Inflammatory macrophage (primary cell): ENCODE measurements around the gene FATE1.
A peak's percentile ranks its signal among the peaks of the same experiment; 100 is the strongest.
"Not testable (repeated sequence)": the region's sequence is repeated elsewhere in the genome, so short reads cannot be mapped to it uniquely, and the experiment has no call there.

Source experiments
- DNase-seq, 2 donors: peaks; one replicate each; pipeline ENCODE4 v3.0.0-alpha.2; 2020 to 2022
- total RNA-seq, 18 experiments: gene quantifications; one replicate each; lab custom pipeline; 2026; ENCODE audit warnings: mixed read lengths in 6 of 18, inconsistent platforms in 2 of 18; lab: John Stamatoyannopoulos, UW

The FATE1 gene
- total RNA-seq = 0 to 0.13 (median 0) reads per million in 18 experiments

DNA sequence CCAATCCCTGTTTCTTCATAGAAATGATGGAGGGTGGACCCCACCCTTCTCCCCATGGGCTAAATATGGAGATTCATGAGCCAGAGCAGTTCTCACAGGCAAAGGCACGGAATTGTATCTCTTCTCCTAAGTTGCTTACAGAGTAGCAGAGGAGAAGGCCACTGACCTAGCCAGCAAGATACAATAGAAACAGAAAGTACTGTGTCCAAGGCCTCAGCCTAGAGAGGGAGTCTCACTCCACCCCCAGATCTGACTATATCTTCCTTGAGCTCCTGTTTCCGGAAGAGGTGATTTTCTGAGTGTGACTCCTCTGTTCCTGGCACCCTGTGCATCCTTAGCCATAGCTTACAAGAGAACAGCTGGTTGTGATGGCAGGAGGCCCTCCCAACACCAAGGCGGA lies at the start of gene FATE1:
FATE1 (plus strand) TSS at position 284 of the 400 bp plus-strand sequence; CDS start at position 369, 85 bp downstream.
- no peak for DNase-seq

DNA sequence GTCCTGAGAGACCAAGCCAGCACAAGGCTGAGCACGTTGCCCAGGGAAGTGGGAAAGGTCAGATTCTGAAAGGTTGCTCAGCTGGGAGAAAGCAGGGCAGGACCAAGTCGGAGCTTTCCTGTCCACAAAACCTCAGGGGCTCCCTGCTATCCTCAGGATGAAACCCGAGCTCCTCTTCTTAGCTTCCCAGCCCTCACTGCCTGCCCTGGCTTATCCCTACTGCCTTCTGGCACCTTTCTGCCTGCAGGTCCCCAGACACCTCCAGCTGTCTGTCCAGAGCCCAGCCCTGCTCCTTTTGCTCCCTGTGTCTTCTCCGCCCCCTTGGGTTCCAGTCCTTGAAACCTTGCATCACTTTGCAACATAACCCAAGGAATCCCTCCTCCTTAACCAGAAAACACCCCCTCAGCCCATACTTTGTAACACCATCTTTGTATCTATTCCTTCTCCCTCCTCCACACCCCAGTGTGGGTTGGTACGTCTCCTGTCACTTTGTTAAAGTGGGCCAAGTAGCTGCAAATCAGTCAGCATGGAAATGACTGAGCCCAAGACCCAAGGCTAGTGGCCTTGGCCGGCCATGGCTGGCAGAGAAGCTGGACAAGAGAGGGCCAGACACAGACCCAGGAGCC lies 40.6 kb upstream of the FATE1 start:
- DNase-seq = no peak

GRCh38 chrX:151676196-151676595 lies 39.6 kb upstream of the FATE1 start:
- no peak for DNase-seq

- no peak for DNase-seq
Measured at GRCh38 chrX:151679798-151680402, 35.9 kb upstream of the FATE1 start.

GRCh38 chrX:151680805-151681204 lies 35.0 kb upstream of the FATE1 start:
- peak; percentile 29 to 37 for DNase-seq

DNA sequence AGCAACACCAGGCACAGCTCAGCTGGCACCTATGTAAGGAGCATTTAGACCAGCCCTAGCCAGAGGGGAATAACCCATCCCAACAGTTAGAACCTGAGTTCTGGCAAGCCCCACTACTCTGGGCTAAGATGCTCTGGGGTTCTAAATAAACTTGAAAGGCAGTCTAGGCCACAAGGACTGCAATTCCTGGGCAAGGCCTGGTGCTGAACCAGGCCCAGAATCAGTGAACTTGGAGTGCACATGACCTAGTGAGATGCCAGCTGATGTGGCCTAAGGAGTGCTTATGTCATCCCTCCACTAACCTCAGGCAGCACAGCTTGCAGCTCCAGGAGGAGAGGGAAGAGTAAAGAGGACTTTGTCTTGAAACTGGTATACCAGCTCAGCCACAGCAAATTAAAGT lies 28.2 kb upstream of the FATE1 start:
- DNase-seq = no peak

DNA sequence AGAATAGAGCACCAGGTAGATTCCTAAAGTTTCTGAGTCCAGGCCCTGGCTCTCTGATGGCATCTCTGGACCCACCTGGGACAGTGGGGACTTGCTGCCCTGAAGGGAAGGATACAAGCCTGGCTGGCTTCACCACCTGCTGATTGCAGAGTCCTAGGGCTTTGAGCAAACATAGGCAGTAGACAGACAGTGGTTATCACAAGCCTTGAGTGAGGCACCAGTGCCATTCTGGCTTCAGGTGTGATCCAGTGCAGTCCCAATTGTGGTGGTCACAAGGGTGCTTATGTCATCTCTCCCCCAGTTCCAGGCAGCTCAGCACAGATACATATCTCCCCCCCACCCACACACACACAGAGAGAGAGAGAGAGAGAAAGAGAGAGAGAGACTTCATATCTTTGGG lies 27.1 kb upstream of the FATE1 start:
- no peak for DNase-seq

- DNase-seq = no peak
Measured at GRCh38 chrX:151692825-151693224, 23.0 kb upstream of the FATE1 start.

GRCh38 chrX:151694121-151694520 lies 21.7 kb upstream of the FATE1 start:
- no peak for DNase-seq

DNA sequence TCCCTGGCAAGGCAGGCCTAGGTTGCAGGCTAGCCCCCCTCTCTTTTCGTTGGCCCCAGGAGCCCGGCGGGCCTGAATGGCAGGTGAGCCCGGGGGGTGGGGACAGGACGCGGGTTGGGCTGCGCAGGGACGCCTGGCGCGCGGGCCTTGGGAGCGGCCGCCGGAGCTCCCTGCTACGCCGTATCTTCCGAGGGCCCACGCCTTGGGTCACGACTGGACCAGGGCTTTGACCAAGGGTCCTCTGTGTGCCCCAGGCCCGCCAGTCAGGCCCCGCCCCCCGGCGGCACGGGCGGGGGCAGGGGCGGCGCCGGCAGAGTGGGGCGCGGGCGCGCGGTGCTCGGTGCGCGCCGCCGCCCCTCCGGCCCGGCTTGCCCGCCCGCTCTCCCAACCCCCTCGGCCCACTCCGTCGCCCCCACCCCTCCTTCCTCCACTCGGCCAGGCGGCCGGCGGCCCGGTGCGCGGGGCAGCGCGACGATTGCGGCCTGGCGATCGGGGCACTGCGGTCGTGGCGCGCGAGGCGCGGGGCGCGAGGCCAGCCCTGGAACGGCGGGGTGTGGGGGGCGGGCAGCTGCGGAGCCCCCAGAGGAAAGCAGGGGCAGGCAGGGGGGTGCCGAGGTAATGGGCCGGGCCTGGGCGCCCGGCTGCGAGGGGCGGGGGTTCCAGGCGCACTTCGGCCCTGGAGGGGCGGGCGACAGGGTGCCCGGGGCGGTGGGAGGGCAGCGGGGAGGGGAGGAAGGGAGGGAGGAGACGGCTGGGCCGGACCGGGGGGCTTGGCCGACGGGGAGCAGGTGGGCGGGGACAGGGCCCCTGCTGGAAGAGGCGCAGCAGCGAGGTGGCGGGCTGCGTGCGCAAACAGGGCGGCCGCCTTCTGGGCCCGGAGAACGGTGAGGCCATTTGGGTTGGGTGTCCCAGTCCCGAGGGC lies 20.9 kb upstream of the FATE1 start, which contains the start of gene PRRG3:
PRRG3 (plus strand) TSS at position 798 of the 922 bp plus-strand sequence. CDS start 3,357 bp downstream, outside the sequence.
- no peak for DNase-seq

DNA sequence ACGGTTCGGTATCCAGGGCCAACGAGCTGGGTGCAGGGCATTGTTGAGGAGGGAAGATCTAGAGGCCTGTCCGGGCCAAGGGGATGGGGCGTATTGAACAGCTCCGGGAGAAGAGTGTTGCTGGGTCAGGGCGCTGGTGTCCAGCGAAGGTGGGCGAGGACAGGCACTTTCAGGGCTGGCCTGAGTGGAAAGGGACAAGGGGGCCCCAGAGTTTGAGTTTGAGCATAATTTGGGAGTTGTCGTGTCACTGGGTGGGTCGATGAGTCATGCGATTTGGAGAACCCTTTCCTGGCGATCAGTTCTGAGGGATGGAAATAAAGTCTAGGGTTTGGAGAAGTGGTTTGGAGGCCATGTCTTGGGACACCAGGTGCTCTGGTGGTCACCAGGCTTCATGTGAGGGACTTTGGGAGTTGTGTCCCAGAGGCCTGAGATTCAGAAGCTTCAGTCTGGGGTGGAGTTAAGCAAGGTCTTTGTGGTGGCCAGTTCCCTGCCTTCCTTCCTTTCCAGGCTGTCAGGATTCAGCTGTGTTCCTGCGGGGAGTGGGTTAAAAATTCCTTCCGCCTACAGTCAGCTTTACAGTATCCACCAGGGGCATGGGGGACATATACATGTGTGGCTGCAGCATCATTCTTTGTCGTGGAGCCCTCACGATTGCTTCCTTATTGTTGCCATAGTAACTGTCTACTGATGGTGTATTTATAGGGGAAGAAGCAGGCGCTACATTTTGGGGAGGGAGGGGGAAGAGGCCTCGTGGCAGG lies 20.1 kb upstream of the FATE1 start:
- DNase-seq = no peak

DNA sequence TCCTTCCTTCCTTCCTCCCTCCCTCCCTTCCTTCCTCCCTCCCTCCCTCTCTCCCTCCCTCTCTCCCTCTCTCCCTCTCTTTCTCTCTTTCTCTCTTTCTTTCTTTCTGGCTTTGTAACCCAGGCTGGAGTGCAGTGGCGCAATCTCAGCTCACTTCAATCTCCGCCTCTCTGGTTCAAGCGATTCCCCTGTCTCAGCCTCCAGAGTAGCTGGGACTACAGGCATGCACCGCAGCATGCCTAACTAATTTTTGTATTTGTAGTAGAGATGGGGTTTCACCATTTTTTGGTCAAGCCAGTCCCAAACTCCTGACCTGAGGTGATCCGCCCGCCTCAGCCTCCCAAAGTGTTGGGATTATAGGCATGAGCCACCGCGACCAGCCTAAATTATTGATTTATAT lies 18.8 kb upstream of the FATE1 start:
- not testable (repeated sequence) for DNase-seq

GRCh38 chrX:151697522-151697921 lies 18.3 kb upstream of the FATE1 start:
- no peak for DNase-seq

DNA sequence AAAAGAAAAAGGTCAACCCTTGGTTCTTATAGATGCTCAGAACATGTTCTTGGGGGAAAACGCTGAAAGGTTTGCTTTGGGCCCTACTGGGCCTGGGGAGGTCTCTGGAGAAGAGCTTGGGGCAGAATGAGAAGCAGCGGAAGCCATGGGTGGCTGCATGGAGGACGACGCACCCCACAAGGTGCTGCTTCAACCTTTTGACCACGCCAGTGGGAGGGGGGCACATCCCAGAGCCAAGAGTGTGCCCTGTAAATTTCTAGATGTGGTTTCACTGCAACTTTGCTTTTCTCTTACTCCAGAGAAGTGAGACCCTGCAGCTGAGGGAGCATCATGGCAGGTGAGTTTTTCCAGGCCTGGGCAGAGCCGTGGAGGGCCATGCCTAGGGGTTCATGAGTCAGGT lies 17.4 kb upstream of the FATE1 start:
- DNase-seq = no peak

- no peak for DNase-seq
Measured at GRCh38 chrX:151699746-151700145, 16.1 kb upstream of the FATE1 start.

DNA sequence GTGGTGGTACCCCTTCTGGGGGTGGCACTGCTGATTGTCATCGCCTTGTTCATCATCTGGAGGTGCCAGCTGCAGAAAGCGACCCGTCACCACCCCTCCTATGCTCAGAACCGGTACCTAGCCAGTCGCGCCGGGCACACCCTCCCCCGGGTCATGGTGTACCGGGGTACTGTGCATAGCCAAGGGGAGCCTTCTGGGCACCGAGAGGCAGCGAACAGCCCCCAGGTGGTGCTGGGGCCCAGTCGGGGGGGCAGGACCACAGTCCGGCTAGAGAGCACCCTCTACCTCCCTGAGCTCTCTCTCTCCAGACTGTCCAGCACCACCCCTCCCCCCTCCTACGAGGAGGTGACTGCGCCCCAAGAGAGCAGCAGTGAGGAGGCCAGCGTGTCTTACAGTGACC lies 15.3 kb upstream of the FATE1 start:
- no peak for DNase-seq

DNA sequence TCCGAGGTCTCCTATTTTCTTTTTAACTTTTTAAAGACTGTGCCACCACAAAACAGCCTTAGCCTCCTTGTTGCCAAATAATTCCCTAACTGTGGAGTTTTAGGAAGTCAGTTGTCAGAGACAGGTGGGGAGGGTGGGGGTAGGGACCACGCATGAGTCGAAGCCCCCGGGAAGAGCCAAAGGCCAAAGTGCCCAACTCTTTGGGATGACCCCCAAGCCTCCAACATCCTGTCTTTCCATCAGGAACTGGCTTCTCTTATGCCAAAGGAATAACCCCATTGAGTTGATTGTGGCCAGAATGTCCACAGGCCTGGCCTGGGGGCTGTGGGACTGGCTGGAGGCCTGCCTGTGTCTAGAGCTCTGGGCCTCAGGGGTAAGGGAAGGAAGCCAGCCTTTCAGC lies 14.8 kb upstream of the FATE1 start:
- no peak for DNase-seq

DNA sequence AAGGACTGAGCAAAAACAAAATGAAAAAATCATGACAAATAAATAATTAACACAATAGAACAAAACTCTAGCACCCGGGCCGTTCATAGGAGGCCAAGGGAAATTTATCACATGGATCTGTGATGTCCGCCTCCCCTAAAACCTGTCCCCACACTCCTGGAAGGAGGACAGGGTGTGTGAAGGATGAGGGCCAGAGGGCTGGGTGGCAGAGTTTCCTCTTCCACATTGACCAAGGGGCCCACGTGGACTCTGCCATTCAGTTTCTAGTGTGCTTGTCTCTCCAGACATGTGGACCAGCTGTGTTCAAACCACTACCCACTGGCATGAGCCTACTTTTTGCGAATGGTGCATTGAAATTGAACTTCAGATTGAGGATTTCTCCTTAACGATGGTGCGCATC lies 14.3 kb upstream of the FATE1 start:
- DNase-seq = no peak

- no peak for DNase-seq
Measured at GRCh38 chrX:151702026-151702714, 13.7 kb upstream of the FATE1 start.

- DNase-seq = no peak
Measured at GRCh38 chrX:151702741-151703340, 13.0 kb upstream of the FATE1 start.

DNA sequence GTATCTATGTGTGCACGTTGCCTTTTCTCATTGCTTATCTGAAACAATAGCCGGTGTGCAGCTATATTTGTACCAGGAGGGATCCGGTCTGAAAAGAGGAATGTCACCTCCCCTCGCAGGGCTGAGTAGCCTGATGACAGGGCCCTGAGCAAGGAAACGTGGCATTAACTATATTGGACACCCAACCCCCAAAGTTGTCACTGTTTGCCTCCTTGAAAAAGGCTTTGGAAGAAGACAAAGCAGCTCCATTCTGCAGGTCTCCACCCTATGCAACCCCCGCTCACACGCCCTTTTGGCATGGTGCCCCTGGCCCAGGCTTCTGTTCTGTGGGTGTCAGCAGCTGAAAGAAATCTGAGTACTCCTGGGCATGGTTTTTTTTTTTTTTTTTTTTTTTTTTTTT lies 12.3 kb upstream of the FATE1 start:
- DNase-seq = no peak
